Panc1 (cell line): ENCODE measurements around the gene CD276. TPM values are rescaled to one million over a fixed set of nuclear protein-coding genes. Genes with fewer than 3 reads are reported as not detected.

ENCODE experiments used
- ATAC-seq: fragments of 200-7000 bp; cut with Tn5 transposase; 2 replicates; pipeline ENCODE4 v1.9.1; 2020; ENCODE audit warnings: mild to moderate bottlenecking, moderate library complexity
- BruUV-seq: library from RNA; stranded (reverse); fragments of 400-500 nt; replicated peaks from 2 replicates; lab custom pipeline; 2021; lab: Mats Ljungman, UMichigan
- CTCF ChIA-PET: fragments of 300-600 bp; sonication (Branson Sonifier 250); formaldehyde crosslinking; loops from one replicate; lab custom pipeline; 2022; ENCODE audit warnings: antibody characterized with exemption; lab: Charles Lee
- POLR2A ChIA-PET: fragments of 300-600 bp; sonication (Branson Sonifier 250); formaldehyde crosslinking; loops from one replicate; lab custom pipeline; 2022; ENCODE audit warnings: antibody characterized with exemption; lab: Charles Lee
- DNase-seq: peaks from one replicate; pipeline ENCODE4 v3.0.0-alpha.2; 2010; ENCODE audit warnings: low read depth, low spot score
- H3K27ac ChIP-seq: 2 replicates; pipeline ENCODE4 v1.5.1; 2011; ENCODE audit warnings: mild to moderate bottlenecking, low read length, inconsistent platforms
- H3K27me3 ChIP-seq: fragments of 200-500 bp; sonication (Bioruptor generic); 2 replicates; pipeline ENCODE4 v1.6.0; 2014; ENCODE audit warnings: low read length, inconsistent platforms; ENCODE audit not compliant: control insufficient read depth, insufficient read depth
- H3K36me3 ChIP-seq: fragments of 200-500 bp; sonication (Bioruptor generic); 2 replicates; pipeline ENCODE4 v1.5.1; 2014; ENCODE audit warnings: inconsistent platforms, mild to moderate bottlenecking, low read length, moderate library complexity; ENCODE audit not compliant: control insufficient read depth, insufficient read depth
- H3K4me1 ChIP-seq: 2 replicates; pipeline ENCODE4 v1.5.1; 2011; ENCODE audit warnings: inconsistent platforms, mild to moderate bottlenecking, low read length, moderate library complexity; ENCODE audit not compliant: control insufficient read depth, insufficient read depth
- H3K4me3 ChIP-seq, 2 experiments: 2 replicates each; pipeline ENCODE4 v1.5.1; 2011 to 2012; ENCODE audit warnings: low read depth in 2 of 2, low read length in 2 of 2, mild to moderate bottlenecking in 2 of 2, inconsistent platforms in 1 of 2, moderate library complexity in 1 of 2
- H3K9me3 ChIP-seq: fragments of 200-500 bp; sonication (Bioruptor generic); 2 replicates; pipeline ENCODE4 v1.5.1; 2014; ENCODE audit warnings: low read depth, mild to moderate bottlenecking, inconsistent platforms, low read length, moderate library complexity; ENCODE audit not compliant: control insufficient read depth, insufficient read depth
- POLR2AphosphoS5 ChIP-seq: IDR thresholded peaks from 2 replicates; pipeline ENCODE4 v1.6.1; 2012; ENCODE audit warnings: mild to moderate bottlenecking, low read depth, low read length, moderate library complexity
- SIN3A ChIP-seq: IDR thresholded peaks from 2 replicates; pipeline ENCODE4 v1.6.1; 2012; ENCODE audit warnings: low read depth, mild to moderate bottlenecking, low read length, moderate library complexity, borderline replicate concordance; ENCODE audit not compliant: insufficient read depth
- TCF7L2 ChIP-seq: IDR thresholded peaks from 2 replicates; pipeline ENCODE4 v1.6.1; 2011; ENCODE audit warnings: mild to moderate bottlenecking, low read depth, low read length, inconsistent platforms
- in situ Hi-C: cut with HindIII; loops from 2 replicates; pipeline ENCODE4 v1.10.0; 2016; ENCODE audit warnings: low sequenced_read_pairs, low pct_unique_long_range_greater_than_20kb
- intact Hi-C: fragments of 100-400 bp; cut with micrococcal nuclease; formaldehyde crosslinking; loops from one replicate; pipeline ENCODE4 v1.10.0; 2022; ENCODE audit not compliant: unreplicated experiment
- total RNA-seq: library from RNA; stranded (reverse); gene quantifications from one replicate; pipeline ENCODE4 v1.2.1, GENCODE V29; 2021; ENCODE audit not compliant: unreplicated experiment
- TF ChIP-seq, protein P1 (sequence below), 2 experiments: IDR thresholded peaks; 2 replicates each; pipeline ENCODE4 v1.6.1; 2011 to 2012; ENCODE audit warnings: low read depth in 2 of 2, control low read depth in 1 of 2, low read length in 1 of 2, mild to moderate bottlenecking in 1 of 2, moderate library complexity in 1 of 2; ENCODE audit not compliant: insufficient read depth in 1 of 2
- TF ChIP-seq, protein P2 (sequence below): fragments of 450-650 bp; IDR thresholded peaks from 2 replicates; pipeline ENCODE4 v1.5.1; 2017; ENCODE audit warnings: mild to moderate bottlenecking

CD276 gene
- total RNA-seq, 1 experiment from 2014 or later: 99.1 TPM

GRCh38 chr15:73749533-73749932, 65.3 kb downstream of the CD276 start:
- H3K27me3 ChIP-seq: no peaks in the 10 kb centered on the region; the same call in 1 of the 2 replicates
- intact Hi-C loops (no loop called here), in situ Hi-C loops (no loop called here)

DNA sequence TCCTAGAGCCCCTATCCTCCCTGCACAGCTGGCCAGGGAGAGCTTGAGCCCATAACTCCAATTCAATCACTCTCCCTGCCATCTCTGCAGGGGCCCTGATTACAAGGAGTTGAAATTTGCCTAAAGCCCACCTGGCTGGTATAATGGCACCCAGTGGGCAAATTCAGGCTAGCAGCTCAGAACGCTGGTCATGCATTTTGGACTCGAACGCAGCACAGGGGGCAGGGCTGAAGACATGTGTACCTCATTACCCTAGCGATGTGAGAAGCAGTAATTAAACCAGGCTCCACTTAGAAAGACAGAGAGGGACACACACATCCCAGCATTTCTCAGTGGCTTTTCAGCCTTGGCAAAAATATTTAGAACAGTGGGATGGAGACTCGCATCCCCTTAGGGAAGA, 65.8 kb downstream of the CD276 start:
- H3K4me1 ChIP-seq: peaks cover 11% of the 10 kb centered on the region; the same call in 1 of the 2 replicates
- POLR2A ChIA-PET: no interaction called here
- CTCF ChIA-PET: no interaction called here
- H3K27ac ChIP-seq: no peak overlapping the region
- DNase-seq: no peak
- BruUV-seq: no TSS peak
- no peaks in the 10 kb centered on the region for H3K9me3 ChIP-seq
- no peak for ATAC-seq
- H3K4me3 ChIP-seq: no peak overlapping the region
- H3K36me3 ChIP-seq: no peaks in the 10 kb centered on the region
- in situ Hi-C loops (no loop called here), intact Hi-C loops (no loop called here)
- H3K27me3 ChIP-seq: no peaks in the 10 kb centered on the region; the same call in 1 of the 2 replicates
- TF ChIP-seq, protein P1, sequence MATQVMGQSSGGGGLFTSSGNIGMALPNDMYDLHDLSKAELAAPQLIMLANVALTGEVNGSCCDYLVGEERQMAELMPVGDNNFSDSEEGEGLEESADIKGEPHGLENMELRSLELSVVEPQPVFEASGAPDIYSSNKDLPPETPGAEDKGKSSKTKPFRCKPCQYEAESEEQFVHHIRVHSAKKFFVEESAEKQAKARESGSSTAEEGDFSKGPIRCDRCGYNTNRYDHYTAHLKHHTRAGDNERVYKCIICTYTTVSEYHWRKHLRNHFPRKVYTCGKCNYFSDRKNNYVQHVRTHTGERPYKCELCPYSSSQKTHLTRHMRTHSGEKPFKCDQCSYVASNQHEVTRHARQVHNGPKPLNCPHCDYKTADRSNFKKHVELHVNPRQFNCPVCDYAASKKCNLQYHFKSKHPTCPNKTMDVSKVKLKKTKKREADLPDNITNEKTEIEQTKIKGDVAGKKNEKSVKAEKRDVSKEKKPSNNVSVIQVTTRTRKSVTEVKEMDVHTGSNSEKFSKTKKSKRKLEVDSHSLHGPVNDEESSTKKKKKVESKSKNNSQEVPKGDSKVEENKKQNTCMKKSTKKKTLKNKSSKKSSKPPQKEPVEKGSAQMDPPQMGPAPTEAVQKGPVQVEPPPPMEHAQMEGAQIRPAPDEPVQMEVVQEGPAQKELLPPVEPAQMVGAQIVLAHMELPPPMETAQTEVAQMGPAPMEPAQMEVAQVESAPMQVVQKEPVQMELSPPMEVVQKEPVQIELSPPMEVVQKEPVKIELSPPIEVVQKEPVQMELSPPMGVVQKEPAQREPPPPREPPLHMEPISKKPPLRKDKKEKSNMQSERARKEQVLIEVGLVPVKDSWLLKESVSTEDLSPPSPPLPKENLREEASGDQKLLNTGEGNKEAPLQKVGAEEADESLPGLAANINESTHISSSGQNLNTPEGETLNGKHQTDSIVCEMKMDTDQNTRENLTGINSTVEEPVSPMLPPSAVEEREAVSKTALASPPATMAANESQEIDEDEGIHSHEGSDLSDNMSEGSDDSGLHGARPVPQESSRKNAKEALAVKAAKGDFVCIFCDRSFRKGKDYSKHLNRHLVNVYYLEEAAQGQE (IDR thresholded peaks at IDR 0.05; ENCODE audit: insufficient read depth in 1 of 2, low read depth in 2 of 2, low read length in 1 of 2): no peak
- TF ChIP-seq, protein P2, sequence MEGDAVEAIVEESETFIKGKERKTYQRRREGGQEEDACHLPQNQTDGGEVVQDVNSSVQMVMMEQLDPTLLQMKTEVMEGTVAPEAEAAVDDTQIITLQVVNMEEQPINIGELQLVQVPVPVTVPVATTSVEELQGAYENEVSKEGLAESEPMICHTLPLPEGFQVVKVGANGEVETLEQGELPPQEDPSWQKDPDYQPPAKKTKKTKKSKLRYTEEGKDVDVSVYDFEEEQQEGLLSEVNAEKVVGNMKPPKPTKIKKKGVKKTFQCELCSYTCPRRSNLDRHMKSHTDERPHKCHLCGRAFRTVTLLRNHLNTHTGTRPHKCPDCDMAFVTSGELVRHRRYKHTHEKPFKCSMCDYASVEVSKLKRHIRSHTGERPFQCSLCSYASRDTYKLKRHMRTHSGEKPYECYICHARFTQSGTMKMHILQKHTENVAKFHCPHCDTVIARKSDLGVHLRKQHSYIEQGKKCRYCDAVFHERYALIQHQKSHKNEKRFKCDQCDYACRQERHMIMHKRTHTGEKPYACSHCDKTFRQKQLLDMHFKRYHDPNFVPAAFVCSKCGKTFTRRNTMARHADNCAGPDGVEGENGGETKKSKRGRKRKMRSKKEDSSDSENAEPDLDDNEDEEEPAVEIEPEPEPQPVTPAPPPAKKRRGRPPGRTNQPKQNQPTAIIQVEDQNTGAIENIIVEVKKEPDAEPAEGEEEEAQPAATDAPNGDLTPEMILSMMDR: no peak
- TF ChIP-seq SIN3A: no peak
- TF ChIP-seq POLR2AphosphoS5: no peak
- TF ChIP-seq TCF7L2: no peak

More at GRCh38 chr15:73749533-73749932, 65.3 kb downstream of the CD276 start:
- peaks cover 11% of the 10 kb centered on the region; the same call in 1 of the 2 replicates for H3K4me1 ChIP-seq
- no peaks in the 10 kb centered on the region for H3K36me3 ChIP-seq
- H3K4me3 ChIP-seq: no peak overlapping the region
- no TSS peak for BruUV-seq
- CTCF ChIA-PET: no interaction called here
- DNase-seq (no peak), ATAC-seq (no peak)
- TF ChIP-seq, protein P1 (IDR thresholded peaks at IDR 0.05; ENCODE audit: insufficient read depth in 1 of 2, low read depth in 2 of 2, low read length in 1 of 2): no peak
- no peak for TF ChIP-seq POLR2AphosphoS5
- TF ChIP-seq TCF7L2: no peak
- TF ChIP-seq, protein P2: no peak
- no peak for TF ChIP-seq SIN3A
- H3K9me3 ChIP-seq: no peaks in the 10 kb centered on the region
- POLR2A ChIA-PET: no interaction called here
- H3K27ac ChIP-seq: no peak overlapping the region
